C4-2B (cell line): Measurements from ENCODE around the gene FBXL16.

ENCODE experiments used
- ZFX ChIP-seq: fragments of 450-650 bp; IDR thresholded peaks from 2 replicates; pipeline ENCODE4 v1.6.1; 2017
- TF ChIP-seq, protein P1 (sequence below): fragments of 450-650 bp; conservative IDR thresholded peaks from 2 replicates; pipeline ENCODE4 v1.5.1; 2017; ENCODE audit warnings: mild to moderate bottlenecking

DNA sequence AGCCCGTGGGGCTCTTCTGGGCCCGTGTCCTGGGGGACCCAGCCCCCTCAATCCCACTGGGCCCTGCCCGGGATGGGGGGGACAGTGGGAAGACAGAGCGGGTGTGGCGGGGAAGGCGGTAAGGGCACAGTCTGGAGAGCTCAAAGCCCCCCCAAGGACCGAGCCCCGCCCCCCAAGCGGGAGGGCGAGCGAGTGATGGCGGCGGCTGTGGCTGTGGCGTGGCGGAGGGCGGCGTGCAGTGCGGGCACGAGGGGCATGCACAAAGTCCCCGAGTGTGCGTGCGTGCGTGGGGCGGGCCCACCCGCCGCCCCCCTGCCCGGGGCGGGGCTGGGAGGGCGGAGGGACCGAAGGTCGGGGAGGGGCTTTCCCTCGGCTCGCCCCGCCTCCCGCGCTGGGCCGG is 11.8 kb downstream of the FBXL16 start:
- TF ChIP-seq, protein P1, sequence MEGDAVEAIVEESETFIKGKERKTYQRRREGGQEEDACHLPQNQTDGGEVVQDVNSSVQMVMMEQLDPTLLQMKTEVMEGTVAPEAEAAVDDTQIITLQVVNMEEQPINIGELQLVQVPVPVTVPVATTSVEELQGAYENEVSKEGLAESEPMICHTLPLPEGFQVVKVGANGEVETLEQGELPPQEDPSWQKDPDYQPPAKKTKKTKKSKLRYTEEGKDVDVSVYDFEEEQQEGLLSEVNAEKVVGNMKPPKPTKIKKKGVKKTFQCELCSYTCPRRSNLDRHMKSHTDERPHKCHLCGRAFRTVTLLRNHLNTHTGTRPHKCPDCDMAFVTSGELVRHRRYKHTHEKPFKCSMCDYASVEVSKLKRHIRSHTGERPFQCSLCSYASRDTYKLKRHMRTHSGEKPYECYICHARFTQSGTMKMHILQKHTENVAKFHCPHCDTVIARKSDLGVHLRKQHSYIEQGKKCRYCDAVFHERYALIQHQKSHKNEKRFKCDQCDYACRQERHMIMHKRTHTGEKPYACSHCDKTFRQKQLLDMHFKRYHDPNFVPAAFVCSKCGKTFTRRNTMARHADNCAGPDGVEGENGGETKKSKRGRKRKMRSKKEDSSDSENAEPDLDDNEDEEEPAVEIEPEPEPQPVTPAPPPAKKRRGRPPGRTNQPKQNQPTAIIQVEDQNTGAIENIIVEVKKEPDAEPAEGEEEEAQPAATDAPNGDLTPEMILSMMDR = no peak
- TF ChIP-seq ZFX = no peak
